ENCODE measurements around the gene IL37. TPM values are rescaled to one million over a fixed set of nuclear protein-coding genes. Genes with fewer than 3 reads are reported as not detected.

Gene IL37
- total and polyA plus RNA-seq, 2 experiments from 2014 or later = not detected

DNA sequence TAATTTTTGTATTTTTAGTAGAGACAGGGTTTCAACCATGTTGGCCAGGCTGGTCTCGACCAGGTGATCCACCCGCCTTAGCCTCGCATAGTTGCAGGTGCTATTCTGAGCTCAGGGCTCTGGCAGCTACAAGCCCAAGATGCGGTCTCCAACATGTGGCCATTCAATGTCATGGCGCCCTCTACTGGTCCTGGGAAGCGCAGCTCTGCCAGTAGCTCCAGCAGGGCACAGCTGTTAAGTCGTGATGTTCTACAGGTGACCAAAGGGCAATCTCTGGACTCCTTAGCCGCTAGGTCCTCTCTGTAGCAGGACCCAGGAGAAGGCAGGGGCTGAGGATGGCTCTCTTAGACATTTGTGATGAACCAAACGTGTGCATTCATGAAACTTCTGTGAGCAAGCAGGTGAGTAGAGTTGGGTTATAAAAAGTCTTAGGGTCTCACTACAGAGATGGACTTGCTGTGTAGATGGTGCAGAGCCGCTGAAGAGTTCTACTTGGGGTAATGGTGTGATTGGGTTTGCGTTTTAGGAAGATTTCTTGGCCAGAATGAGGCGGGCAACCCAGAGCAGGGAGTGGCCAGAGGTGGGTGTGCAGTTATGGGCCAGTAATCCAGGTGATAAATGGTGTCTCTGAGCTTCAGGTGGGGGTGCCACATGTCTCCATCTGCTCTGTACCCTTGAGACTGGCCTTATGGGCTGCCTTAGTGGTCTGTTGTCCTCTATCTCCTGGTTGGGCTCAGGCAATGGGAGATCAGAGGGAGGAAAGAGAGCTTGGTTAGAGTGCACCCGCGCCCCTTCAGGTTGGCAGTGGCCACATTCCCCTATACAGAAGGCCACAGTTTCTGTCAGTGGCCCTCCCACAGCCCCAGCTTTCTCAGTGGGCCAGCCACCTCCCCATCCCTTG lies 31.0 kb downstream of the IL37 start:
- no peaks in the 10 kb centered on the region for H3K36me3 ChIP-seq (ENCODE audit: low read depth)
- H3K27me3 ChIP-seq (replicated peaks; ENCODE audit: insufficient read depth) = peaks cover 28% of the 10 kb centered on the region
- WGBS, 2 experiments (ENCODE audit: low coverage in 1 of 2, low lambda C conversion rate in 2 of 2, missing lambda C conversion rate in 2 of 2) = 16 to 19% methylated on average over 14 of the region's 14 CpGs
- H2AFZ ChIP-seq = no peak overlapping the region
- no peaks in the 10 kb centered on the region for H4K20me1 ChIP-seq (ENCODE audit: insufficient read depth)
- no peak overlapping the region for H3K9ac ChIP-seq
- H3K4me2 ChIP-seq (ENCODE audit: unreplicated experiment) = no peak overlapping the region
- no peaks in the 10 kb centered on the region for H3K4me1 ChIP-seq (ENCODE audit: insufficient read depth)
- no peak for TF ChIP-seq EZH2phosphoT487 (IDR thresholded peaks at IDR 0.05; ENCODE audit: insufficient read depth, low read depth)
- no peak for TF ChIP-seq EZH2 (IDR thresholded peaks at IDR 0.05; ENCODE audit: insufficient read depth, poor library complexity, severe bottlenecking)
- H3K27ac ChIP-seq = no peak overlapping the region
- H3K79me2 ChIP-seq (ENCODE audit: insufficient read depth) = no peaks in the 10 kb centered on the region
- DNase-seq = peak; percentile 86
- H3F3A ChIP-seq (ENCODE audit: insufficient read depth) = no peaks in the 10 kb centered on the region
- H3K9me2 ChIP-seq (ENCODE audit: insufficient read depth) = no peaks in the 10 kb centered on the region
- in situ Hi-C loops (cut with MboI) = loop anchor here (5.0 to 25.0 kb wide), 2 partner anchors 190 to 330 kb away; no protein-coding TSS in a partner anchor
- H3K4me3 ChIP-seq = no peak overlapping the region
- peaks cover 2% of the 10 kb centered on the region for H3K9me3 ChIP-seq (ENCODE audit: low read depth)

DNA sequence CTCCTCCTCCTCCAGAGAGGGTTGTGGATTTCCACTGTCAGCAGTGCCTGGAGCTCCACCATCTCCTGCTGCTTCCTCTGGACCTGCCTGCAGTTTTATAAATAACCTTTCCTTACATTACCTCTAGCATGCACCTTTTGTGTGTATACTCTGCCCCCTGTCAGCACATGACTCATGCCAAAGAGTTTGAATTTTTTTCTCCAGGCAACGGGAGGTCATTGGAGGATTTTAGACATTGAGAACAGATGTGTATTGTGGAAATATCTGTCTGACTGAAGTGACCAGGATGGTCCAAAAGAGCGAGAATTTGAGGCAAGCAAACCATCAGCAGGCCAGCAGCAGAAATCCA lies 31.7 kb downstream of the IL37 start:
- no peak for TF ChIP-seq EZH2 (IDR thresholded peaks at IDR 0.05; ENCODE audit: insufficient read depth, poor library complexity, severe bottlenecking)
- no peak for TF ChIP-seq EZH2phosphoT487 (IDR thresholded peaks at IDR 0.05; ENCODE audit: insufficient read depth, low read depth)
- Histone ChIP-seq H3K4me2 (ENCODE audit: unreplicated experiment) (no peak overlapping the region), H4K20me1 (ENCODE audit: insufficient read depth) (no peaks in the 10 kb centered on the region), H3K27me3 (replicated peaks; ENCODE audit: insufficient read depth) (peaks cover 30% of the 10 kb centered on the region), H3K9ac (no peak overlapping the region), H3K79me2 (ENCODE audit: insufficient read depth) (no peaks in the 10 kb centered on the region), H3K36me3 (ENCODE audit: low read depth) (no peaks in the 10 kb centered on the region), H3K9me2 (ENCODE audit: insufficient read depth) (no peaks in the 10 kb centered on the region), H3K4me3 (no peak overlapping the region), H3K4me1 (ENCODE audit: insufficient read depth) (no peaks in the 10 kb centered on the region), H2AFZ (no peak overlapping the region), H3K9me3 (ENCODE audit: low read depth) (peaks cover 2% of the 10 kb centered on the region), H3F3A (ENCODE audit: insufficient read depth) (no peaks in the 10 kb centered on the region), H3K27ac (no peak overlapping the region)
- WGBS, 2 experiments (ENCODE audit: low coverage in 1 of 2, low lambda C conversion rate in 2 of 2, missing lambda C conversion rate in 2 of 2) = 0 to 3% methylated on average over 2 of the region's 2 CpGs
- peak; percentile 12 for DNase-seq
- in situ Hi-C loops (cut with MboI) = loop anchor here (5.0 to 25.0 kb wide), 2 partner anchors 190 to 330 kb away; no protein-coding TSS in a partner anchor

DNA sequence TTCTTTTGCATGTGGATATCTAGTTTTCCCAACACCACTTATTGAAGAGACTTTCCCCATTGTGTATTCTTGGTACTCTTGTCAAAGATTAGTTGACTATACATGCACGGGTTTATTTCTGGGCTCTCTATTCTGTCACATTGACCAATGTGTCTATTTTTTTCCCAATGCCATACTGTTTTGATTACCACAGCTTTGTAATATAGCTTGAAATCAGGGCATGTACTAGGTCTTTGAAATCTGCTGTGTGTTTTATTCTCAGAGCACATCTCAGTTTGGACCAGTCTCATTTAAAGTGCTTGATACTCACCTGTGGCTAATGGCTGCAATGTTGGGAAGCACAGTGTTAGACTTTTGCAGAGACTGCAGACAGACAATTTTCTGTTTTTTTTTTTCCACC lies 34.0 kb downstream of the IL37 start:
- no peaks in the 10 kb centered on the region for H3K9me2 ChIP-seq (ENCODE audit: insufficient read depth)
- no peak overlapping the region for H2AFZ ChIP-seq
- no peak overlapping the region for H3K9ac ChIP-seq
- H3K9me3 ChIP-seq (ENCODE audit: low read depth) = peaks cover 2% of the 10 kb centered on the region
- H3K4me1 ChIP-seq (ENCODE audit: insufficient read depth) = no peaks in the 10 kb centered on the region
- peaks cover 44% of the 10 kb centered on the region for H3K27me3 ChIP-seq (replicated peaks; ENCODE audit: insufficient read depth)
- DNase-seq = no peak
- TF ChIP-seq EZH2phosphoT487 (IDR thresholded peaks at IDR 0.05; ENCODE audit: insufficient read depth, low read depth) (no peak), EZH2 (IDR thresholded peaks at IDR 0.05; ENCODE audit: insufficient read depth, poor library complexity, severe bottlenecking) (no peak)
- no peak overlapping the region for H3K27ac ChIP-seq
- no peaks in the 10 kb centered on the region for H3F3A ChIP-seq (ENCODE audit: insufficient read depth)
- no peaks in the 10 kb centered on the region for H3K79me2 ChIP-seq (ENCODE audit: insufficient read depth)
- in situ Hi-C loops (cut with MboI) = loop anchor here (5.0 to 25.0 kb wide), 2 partner anchors 193 to 333 kb away; no protein-coding TSS in a partner anchor
- H3K4me2 ChIP-seq (ENCODE audit: unreplicated experiment) = no peak overlapping the region
- WGBS, 2 experiments (ENCODE audit: low coverage in 1 of 2, low lambda C conversion rate in 2 of 2, missing lambda C conversion rate in 2 of 2) = 0 to 4% methylated on average over 1 of the region's 1 CpG
- H4K20me1 ChIP-seq (ENCODE audit: insufficient read depth) = no peaks in the 10 kb centered on the region
- H3K36me3 ChIP-seq (ENCODE audit: low read depth) = no peaks in the 10 kb centered on the region
- no peak overlapping the region for H3K4me3 ChIP-seq

DNA sequence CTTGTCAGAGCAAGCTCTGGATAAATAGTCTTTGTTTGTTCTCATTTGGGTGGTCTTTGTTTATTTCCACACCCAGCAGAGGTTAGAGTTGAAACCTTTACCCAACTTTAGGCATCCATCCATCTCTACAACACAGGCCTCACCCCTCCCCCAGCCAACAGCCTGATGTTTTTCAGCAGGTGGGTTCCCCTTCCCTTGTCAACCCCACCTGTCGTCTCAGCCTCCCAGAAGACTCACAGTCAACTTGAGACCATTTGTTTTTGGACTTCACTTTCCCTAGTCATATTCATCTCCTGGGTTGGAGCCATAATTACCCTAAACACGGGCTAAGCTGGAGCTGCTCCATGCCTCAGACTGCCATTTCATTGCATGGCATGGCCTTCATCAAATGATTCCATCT lies 35.1 kb downstream of the IL37 start:
- DNase-seq = no peak
- 0 to 10% methylated on average over 2 of the region's 2 CpGs for WGBS, 2 experiments (ENCODE audit: low coverage in 1 of 2, low lambda C conversion rate in 2 of 2, missing lambda C conversion rate in 2 of 2)
- no peak overlapping the region for H2AFZ ChIP-seq
- H3K36me3 ChIP-seq (ENCODE audit: low read depth) = no peaks in the 10 kb centered on the region
- no peaks in the 10 kb centered on the region for H3F3A ChIP-seq (ENCODE audit: insufficient read depth)
- peaks cover 2% of the 10 kb centered on the region for H3K9me3 ChIP-seq (ENCODE audit: low read depth)
- H3K27me3 ChIP-seq (replicated peaks; ENCODE audit: insufficient read depth) = peaks cover 43% of the 10 kb centered on the region
- H3K4me2 ChIP-seq (ENCODE audit: unreplicated experiment) = no peak overlapping the region
- H3K9me2 ChIP-seq (ENCODE audit: insufficient read depth) = no peaks in the 10 kb centered on the region
- H4K20me1 ChIP-seq (ENCODE audit: insufficient read depth) = no peaks in the 10 kb centered on the region
- H3K27ac ChIP-seq = no peak overlapping the region
- H3K4me3 ChIP-seq = no peak overlapping the region
- no peaks in the 10 kb centered on the region for H3K4me1 ChIP-seq (ENCODE audit: insufficient read depth)
- no peaks in the 10 kb centered on the region for H3K79me2 ChIP-seq (ENCODE audit: insufficient read depth)
- TF ChIP-seq EZH2 (IDR thresholded peaks at IDR 0.05; ENCODE audit: insufficient read depth, poor library complexity, severe bottlenecking) (no peak), EZH2phosphoT487 (IDR thresholded peaks at IDR 0.05; ENCODE audit: insufficient read depth, low read depth) (no peak)
- H3K9ac ChIP-seq = no peak overlapping the region
- in situ Hi-C loops (cut with MboI) = loop anchor here (25.0 kb wide), 1 partner anchor 334 kb away; no protein-coding TSS in a partner anchor

Measured in GM23248 (cell line).